GM18907 (cell line): Measurements from ENCODE around the gene BCL2.
A peak's percentile ranks its signal among the peaks of the same experiment; 100 is the strongest.

Experiments used
- ATAC-seq: cut with Tn5 transposase; IDR thresholded peaks from one replicate; pipeline ENCODE4 v1.9.1; 2021; ENCODE audit warnings: mild to moderate bottlenecking, moderate library complexity; ENCODE audit not compliant: unreplicated experiment

The BCL2 gene

DNA sequence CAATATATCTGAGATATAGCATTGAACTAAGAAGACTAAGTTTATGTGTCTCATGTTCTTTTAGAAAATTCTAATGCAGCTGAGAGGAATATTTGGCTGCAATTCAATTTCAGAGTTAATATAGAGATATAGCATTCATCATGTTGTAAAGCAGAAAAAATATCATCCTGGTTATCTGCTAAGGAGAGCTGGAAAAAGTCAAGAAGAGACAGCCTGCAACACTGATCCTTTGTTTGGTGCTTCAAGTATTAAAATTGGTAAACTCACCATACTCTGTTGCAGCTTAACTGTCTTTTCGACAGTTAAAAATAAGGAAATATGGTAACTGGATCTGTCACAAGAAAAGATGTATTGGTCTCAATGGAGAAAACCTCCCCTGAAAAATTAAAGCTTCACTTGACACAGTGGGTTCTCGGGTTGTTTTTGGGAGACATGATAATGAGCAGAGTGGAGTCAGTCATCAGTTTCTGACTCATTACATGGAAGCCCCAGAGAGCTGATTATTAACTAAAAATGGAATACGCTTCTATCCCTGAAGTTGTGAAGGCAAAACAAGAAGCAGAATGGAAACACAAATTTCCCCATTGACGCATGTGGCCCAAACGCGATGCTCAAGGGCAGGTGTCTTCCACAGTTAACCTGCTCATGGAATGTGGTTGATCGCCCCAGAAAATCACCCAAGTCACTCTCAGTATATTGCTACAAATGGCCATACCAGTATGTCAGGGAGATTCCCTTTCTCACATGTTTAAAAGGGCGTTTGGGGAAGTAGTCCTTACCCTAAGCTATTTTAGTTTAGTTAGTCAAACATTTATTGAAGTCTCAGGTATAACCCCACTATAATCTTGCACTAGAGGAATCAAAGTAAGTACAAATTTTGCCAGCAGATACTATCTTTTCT lies 8.2 kb downstream of the BCL2 start:
- ATAC-seq = peak; percentile 75

DNA sequence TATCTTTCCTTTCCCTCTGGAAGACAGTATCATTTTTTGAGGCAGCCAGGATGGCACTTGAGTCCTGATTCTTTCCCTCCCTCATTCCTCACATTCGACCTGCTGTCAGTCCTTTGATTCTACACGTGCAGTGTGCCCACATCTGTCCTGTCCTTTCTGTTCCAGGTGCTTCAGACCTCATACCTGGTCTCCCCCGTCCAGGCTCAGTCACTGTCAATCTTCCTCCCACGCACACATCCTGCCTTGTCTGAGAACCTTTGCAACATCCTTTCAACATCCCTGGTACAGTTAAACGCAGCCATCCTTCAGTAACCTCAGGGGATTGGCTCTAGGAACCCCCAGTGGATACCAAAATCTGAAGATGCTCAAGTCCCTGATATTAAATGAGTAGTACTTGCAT lies 10.1 kb downstream of the BCL2 start:
- no peak for ATAC-seq

DNA sequence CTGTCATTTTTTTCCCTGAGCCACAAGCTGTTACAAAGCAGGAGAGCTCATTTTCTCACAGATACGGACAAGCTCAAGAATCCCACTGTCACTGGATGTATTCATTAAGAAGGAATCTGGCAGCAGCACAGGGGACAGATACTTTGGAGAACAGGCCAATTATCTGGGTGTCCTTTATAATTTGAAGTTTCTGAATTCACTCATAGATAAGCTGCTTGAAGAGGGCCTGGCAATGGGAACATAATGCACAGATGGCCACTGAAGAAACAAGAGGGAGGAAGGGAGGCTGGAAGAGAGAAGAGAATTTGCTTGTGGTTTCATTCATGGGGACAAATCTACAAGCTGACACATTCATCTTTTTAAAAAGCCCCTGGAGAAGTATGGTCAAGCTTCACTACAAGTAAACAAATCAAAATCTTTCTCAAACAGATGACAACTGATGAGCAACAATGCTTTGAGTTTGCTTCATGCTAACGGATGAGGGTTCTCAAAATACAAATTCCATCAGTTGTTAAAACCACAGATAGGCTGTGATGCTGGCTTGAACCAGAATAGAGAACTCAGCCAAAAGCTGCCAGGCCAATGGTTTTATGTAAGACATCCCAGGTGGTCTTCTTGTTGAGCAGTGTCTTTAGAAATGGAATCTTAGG lies 11.9 kb downstream of the BCL2 start:
- no peak for ATAC-seq

DNA sequence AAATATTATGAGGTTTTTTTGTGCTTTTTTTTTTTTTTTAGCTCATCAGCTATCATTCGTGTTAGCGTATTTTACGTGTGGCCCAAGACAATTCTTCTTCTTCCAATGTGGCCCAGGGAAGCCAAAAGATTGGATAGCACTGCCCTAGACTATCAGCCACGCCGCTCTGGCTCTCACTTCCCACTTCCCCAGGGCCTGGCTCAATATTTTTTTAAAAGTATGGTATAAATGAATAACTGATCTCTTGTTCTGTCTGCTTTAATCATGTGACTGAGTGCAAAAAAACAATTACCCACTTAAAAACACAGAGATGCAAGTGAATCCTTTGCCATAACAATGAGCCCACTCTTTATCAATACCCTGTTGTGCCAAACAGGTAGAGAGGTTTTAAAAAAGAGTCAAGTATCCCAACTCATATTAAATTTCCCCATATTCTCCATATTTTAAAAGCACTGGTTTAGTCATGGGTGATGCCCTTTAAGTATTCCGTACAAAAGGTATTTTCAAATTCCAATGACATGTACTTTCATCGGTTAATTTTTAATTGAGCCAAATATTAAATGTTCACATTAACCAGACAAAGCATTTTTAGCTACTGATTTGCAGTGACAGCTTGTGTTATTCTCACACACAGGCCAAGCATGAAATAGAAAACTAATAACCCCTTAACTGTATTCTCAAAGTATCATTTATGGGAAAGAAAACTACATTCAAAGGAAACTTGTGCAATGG lies 12.6 kb downstream of the BCL2 start:
- no peak for ATAC-seq

DNA sequence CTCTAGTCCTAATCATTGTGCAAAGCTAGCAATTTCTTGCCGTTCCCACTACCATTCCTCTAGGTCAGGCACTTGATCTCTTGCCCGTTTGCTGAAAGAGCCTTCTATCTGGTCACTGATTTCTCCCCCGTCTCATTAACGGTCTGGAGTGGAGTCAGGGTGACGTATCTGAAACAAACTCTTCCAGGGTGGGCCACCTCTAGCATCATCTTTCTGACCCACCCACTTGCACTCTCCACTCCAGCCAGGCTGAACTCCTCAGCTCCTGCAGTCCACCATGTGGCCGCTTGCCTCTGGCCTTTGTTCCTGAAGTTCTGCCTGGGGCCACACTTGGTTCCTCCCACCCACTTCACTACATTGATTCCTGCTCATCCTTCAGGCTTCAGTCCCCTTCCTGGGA lies 13.3 kb downstream of the BCL2 start:
- ATAC-seq = no peak

DNA sequence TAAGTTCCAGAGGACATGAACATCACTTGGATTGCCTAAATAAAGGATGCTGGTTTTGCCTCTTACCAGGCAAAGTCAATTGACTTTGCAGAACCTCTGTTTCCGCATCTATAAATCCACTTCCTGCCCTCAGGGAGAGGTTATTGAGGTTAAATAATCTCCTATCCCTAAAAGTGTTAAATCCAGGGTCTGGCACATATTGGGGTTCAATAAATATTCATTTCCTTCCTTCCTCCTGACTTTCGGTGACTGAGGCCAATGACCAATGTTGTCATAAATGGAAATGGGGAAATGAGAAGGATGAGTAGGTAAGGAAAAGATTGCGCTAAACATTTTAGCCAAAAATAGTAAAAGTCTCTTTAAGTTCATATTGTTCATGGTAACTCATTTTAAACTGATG lies 16.0 kb downstream of the BCL2 start:
- no peak for ATAC-seq

DNA sequence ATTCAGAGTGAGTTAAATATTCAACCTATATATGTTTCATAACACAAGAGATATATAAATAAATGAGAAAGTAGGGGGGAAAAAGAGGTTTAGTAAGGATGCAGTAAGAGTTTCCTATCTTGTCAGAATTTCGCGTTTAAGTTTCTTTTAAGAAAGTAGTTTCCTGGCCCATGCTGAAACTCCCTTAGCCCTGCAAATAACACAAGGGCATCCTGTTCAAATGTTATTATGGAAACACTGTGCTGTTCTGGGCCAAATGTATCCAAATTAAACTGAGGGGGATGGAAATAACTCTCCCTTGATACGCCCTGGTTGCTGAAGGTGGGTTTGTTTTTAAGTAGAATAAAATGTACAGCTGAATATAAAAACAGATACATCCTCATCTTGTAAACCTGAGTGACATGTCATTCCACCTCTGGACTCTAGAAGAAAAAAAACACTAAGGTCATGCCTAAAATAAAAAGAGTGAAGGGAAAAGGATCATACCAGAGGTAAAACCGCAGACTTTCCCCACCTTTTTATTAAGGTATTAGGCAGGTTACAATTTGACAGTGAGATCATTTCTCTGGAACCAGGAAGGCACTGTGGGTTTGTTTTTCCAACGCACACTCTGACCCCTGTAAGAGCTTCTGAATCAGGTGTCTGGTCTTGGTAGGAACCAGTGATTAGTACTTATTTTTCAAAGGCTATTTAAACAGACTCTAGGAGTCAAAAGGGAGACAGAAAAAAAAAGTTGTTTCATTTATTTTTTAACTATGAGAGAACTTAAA lies 16.7 kb downstream of the BCL2 start:
- ATAC-seq = no peak

DNA sequence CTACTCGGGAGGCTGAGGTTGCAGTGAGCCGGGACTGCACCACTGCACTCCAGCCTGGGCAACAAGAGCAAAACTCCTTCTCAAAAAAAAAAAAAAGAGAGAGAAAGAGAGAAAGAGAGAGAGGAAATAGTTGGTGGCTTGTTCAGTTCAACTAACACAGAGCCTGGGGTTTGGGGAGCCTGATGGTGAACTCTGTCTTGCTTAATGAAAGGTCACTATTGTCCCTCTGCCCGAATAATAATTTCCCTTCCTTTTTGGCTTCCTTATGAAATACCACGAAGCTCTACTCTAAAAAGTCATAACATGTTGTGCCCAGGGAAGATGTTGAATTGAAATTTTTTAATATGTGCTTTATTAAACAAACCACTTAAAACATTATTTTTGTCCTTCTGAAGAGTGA lies 17.3 kb downstream of the BCL2 start:
- no peak for ATAC-seq

DNA sequence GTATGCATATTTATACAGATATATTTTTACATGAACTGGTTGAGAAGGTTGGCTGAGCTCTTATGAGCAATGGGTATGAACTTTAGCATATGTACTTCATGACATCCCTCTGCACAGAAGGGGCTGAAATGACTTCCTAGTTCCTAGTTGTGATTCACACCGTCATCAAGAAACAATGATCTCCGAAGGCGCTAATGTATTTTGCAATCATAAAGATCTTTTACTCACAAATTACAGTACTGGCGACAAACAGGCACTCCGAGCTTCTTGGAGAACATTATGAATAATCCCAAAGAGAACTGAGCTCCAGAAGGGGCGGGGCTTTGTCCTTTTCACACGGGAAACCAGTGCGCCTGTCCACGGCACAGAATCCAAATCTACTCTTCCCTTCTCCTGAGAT lies 18.1 kb downstream of the BCL2 start:
- ATAC-seq = no peak

DNA sequence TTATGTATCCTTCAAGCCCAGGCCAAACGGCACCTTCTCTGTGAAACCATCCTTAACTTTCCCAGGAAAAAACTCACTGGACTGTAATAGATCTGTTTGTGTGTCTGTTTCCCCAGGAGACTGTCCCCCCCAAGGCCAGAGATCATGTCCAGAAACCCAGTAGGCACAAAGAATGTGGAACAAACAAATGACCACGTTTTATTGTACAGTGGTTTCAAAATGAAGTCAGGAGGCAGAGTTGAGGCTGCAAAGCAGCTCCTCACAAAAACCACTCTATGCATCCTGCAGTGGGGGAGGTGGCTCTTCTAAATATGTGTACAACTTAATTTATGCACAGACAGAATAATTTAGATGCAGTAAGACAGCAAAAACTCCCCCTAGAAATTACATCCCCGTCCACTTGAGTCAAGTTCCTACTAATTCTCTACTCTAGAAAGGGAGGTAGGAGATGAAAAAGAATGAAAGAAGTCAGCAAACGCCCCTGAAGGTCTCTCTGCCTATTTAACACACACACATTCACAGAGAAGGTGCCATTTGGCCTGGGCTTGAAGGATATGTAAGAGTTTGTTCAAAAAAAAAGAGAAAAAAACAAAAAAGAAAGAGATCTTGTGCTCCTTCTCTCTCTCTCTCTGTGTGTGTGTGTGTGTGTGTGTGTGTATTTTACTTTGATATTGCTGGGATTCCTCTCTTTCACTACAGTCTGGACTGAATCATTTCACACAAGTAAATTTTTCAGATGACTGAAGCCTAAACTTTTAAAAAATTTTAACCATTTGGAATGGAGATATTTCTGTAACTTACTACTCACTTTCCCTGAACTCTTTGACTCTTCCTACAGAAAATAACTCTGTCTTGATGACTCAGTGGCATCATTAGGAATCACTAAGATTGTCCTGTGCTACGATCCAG lies 19.5 kb downstream of the BCL2 start:
- peak; percentile 66 for ATAC-seq

DNA sequence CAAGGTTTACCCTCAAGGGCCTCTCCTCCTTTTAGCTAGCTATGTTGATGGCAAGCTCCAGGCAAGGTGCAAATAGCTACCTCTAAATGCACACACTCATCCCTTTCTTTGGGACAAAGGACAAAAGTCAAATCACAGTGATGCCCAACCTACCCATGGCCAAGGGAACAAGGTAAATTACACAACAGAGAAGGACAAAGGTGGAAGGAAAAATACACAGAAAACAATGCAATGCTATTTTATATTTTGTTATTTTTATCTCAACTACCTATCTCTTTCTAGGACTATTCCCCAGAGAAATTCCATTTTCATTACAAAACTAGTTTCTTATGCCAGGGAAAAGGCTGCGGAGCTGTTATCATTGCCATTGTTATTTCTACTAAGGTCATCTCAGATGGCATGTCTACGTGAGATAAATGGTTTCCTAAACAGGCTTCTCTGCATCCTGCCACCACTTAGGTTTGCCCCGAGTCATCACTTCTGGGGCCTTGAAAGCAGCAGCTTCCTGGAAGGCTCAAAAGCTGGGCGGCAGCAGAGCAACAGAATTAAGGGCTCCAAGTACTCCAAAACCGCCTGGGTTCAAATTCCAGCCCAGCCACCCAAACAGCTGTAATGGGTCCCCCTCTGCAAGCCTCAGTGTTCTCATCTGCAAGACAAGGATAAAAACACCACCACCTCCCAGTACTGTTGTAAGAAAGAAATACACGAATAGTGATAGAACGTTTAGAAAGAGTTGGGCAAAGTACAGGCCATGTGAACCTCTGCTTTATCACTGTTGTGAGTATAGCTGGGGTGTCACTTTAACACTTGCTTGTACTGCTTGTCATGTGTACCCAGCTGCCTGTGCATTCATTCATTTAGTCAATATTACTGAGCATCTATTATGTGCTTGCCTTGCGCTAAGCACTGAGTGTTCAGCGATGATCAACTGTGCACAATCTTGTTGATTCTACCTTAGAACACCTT lies 20.9 kb downstream of the BCL2 start:
- ATAC-seq = no peak

DNA sequence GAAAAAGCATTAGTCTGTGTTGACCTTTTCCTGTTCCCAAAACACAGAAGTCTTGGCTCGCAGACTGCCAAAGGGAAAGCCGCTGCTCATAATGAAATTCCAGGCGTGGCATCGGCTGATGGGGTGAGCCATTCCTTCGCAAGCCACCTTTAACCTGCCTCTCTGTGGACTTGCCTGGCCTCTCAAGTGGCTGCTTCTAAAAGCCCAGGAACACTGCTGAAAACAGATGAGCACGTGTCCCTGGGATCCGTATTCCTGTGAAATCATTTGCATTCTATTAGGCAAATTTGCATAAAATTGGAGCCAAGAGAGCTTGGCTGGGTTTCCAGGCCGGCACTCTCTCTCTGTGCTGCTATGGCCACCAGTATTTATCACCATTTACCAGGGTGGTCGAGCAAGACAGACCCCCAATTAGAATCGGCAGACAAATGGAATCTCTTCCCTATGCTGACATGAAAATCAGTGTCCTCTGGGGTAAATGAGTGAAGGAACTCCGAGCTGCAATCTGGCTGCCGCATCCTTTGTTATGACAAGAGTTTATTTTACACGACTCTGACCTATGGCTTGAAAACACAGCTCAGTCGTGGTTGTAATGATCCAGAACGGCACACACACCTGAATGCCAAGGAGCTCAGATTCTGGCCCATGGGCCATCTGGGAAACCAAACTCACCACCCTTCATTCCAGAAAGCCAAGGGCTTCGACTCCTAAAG lies 21.7 kb downstream of the BCL2 start:
- no peak for ATAC-seq

DNA sequence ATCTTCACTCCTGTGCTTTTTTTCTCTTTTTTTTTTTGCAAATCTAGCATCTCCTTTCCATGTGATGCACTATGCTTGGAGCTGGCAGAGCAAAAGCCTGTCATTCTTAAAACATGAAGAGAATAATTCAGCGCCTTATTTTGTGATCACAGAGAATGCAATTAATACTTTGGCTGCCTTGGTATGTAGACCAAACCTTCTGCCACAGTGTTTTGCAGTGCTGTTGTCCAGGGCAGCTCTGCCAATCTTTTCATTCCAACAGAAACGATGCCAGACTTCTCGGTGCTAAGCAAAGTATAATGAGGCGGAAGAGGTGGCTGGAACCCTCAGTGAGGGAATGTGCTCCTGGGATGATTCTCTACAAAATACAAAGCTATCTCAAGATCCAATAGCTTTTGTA lies 25.6 kb downstream of the BCL2 start:
- ATAC-seq = no peak

DNA sequence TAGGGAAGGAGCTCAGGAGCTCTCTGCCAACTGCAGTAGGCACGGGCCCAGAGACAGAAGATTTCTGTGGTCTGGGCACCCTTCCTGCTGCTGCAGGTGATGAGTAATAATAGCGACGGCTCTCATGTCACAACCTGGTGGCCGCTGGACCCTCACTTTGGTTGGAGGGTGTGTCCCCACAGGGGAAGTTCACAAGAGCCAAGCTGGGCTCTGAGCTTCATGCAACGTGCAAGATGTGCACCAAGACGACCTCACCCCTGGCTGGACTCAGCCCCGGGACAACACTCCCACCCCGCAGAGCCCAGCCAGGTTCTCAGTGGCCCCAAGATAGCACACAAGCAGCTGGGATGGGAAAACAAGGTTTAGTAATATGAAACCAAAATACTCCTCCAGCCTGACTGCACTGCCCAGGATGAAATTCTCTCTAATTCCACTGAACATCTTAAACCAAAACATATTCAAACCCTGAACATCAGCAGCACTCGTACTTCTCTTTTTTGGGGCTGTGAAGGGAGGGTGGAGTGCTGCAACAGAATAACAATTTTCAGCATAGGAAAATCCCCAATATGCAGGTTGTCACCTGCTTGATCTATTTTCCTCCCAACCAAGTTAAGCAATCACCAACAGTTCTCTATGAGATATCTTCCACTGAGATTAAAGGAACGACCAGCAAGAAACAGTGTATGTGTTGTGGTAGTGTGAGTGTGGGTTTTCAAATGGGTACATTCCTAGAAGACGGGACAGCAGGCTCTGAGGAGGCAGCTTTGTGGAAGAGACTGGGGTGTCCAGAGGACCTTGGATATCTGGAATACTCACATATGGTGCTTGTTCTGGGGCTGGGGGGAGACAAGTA lies 26.5 kb downstream of the BCL2 start:
- ATAC-seq = peak; percentile 77

DNA sequence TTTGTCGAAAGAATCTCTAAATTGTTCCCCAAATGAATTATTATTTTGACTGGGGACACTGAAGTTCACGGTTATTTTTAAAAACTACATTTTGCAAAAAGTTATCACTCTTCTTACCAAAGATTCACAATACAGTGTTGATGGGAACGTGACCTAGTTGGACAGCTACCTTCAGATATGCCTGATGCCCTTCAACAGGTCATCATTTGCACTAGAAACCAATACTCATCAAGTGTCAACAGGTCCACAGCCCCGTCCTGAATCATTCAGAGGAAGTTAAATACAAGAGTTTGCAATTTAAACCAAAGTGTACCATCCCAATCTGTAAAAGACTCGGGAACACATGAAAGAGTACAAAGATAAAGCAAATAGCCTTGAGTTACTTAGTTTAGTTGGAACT lies 28.3 kb downstream of the BCL2 start:
- no peak for ATAC-seq

DNA sequence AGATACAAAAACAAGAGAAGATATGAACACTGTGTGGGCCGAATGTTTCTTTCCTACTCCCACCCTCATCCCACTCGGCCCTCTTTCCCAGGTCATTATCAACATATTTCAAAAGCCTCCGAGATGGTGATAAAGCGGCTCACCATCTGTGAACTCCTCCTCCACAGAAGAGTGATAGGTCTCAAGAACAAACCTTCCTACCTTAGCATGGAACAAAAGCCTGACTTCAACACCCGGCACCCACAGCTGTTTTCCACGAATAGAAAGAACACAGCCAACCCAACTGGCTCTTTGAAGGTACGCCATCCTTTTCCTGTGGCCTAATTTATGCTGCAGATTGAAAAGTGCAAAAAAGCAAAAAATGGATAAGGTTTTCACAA lies 28.8 kb downstream of the BCL2 start:
- ATAC-seq = no peak

DNA sequence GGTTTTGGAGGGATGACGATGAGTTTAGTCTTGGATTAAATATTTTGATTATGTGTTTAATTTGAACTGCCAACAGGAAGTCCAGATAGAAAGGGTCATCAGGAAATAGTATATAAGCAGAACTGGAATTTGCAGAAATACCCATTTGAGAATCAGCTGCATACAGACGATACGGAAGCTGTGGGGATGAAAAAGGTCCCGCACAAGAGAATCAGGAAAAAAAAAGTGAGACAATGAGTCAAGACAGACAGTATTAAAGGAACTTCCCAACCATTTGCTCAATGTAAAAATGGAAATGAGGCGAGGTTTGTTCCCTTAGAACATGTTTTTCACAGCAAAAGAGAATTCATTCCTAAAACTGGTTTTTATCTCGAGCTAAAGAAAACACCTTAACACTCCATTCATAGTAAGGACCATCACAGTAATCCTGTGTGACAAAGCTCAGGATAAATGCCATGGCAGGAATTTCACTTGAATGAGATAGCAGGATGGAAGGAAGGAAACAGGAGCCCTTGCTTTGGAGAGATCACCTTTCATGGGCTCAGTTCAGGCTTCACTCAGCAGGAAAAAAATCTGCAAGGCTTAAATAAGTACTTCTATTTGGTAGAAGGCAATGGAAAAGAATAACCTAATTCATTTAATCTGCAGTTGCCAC lies 29.3 kb downstream of the BCL2 start:
- no peak for ATAC-seq
